K562 (cell line): ENCODE results near the gene ARHGAP4. TPM values are rescaled to one million over a fixed set of nuclear protein-coding genes. Genes with fewer than 3 reads are reported as not detected.
A peak's percentile ranks its signal among the peaks of the same experiment; 100 is the strongest.

Source experiments
- ATAC-seq: fragments of 200-7000 bp; cut with Tn5 transposase; 3 replicates; pipeline ENCODE4 v1.9.1; 2020; ENCODE audit warnings: moderate library complexity
- BruUV-seq: library from RNA; stranded (reverse); fragments of 400-500 nt; replicated peaks from 2 replicates; lab custom pipeline; 2021; lab: Mats Ljungman, UMichigan
- CTCF ChIA-PET: fragments of 300-600 bp; formaldehyde crosslinking; extraction: SDS; loops from one replicate; lab custom pipeline; 2021; ENCODE audit warnings: low intra/inter-chr PET ratio; lab: Yijun Ruan, JAX
- POLR2A ChIA-PET: fragments of 300-600, 350-650 bp; sonication (Branson Sonifier 250); formaldehyde crosslinking; extraction: SDS; loops from one replicate; lab custom pipeline; 2021; ENCODE audit warnings: antibody characterized with exemption, inconsistent platforms; lab: Yijun Ruan, JAX
- DNase-seq, 4 experiments: peaks; one replicate each; pipeline versions ENCODE4 v3.0.0 to v3.0.0-alpha.2; 2011 to 2018; ENCODE audit warnings: low spot score in 3 of 4, mixed read lengths in 3 of 4; ENCODE audit errors: extremely low read depth in 1 of 4
- FAIRE-seq: peaks from 2 replicates; lab custom pipeline; 2011; peaks lifted over from hg19 to GRCh38; lab: Jason Lieb, UNC
- H2AFZ ChIP-seq: 2 replicates; pipeline ENCODE4 v1.6.0; 2011; ENCODE audit warnings: low read depth, low read length, control low read depth, inconsistent platforms
- H3K27ac ChIP-seq: fragments of 200-600 bp; 3 replicates; pipeline ENCODE4 v1.8.0; 2011; ENCODE audit warnings: low read depth, mild to moderate bottlenecking, control low read depth, inconsistent platforms, low read length, moderate library complexity, mixed read lengths; ENCODE audit errors: extremely low read depth
- H3K27me3 ChIP-seq, 2 experiments: fragments of 300-600 bp in 1 of 2; 2 replicates in 1 of 2; 3 replicates in 1 of 2; pipeline versions ENCODE4 v1.6.0 to v1.8.0; 2011; ENCODE audit warnings: inconsistent platforms in 2 of 2, low read length in 2 of 2, mild to moderate bottlenecking in 1 of 2, mixed read lengths in 1 of 2, moderate library complexity in 1 of 2; ENCODE audit not compliant: control insufficient read depth in 2 of 2, insufficient read depth in 2 of 2
- H3K36me3 ChIP-seq: fragments of 300-600 bp; 3 replicates; pipeline ENCODE4 v1.8.0; 2011; ENCODE audit warnings: mild to moderate bottlenecking, low read length, inconsistent platforms; ENCODE audit not compliant: control insufficient read depth, insufficient read depth
- H3K4me1 ChIP-seq, 2 experiments: fragments of 200-600 bp in 1 of 2; replicated peaks in 1 of 2; 2 replicates in 1 of 2; 3 replicates in 1 of 2; pipeline versions ENCODE4 v1.5.1 to v1.8.0; 2011; ENCODE audit warnings: inconsistent platforms in 2 of 2, low read length in 2 of 2, mild to moderate bottlenecking in 1 of 2, mixed read lengths in 1 of 2, moderate library complexity in 1 of 2; ENCODE audit not compliant: control insufficient read depth in 2 of 2, insufficient read depth in 2 of 2
- H3K4me2 ChIP-seq: 2 replicates; pipeline ENCODE4 v1.6.1; 2011; ENCODE audit warnings: low read length, control low read depth, inconsistent platforms, mixed read lengths; ENCODE audit not compliant: insufficient read depth
- H3K4me3 ChIP-seq: fragments of 200-600 bp; sonication (generic), shearing (Covaris generic); 2 replicates; pipeline ENCODE4 v1.5.1; 2016; ENCODE audit warnings: control low read depth, inconsistent platforms
- H3K79me2 ChIP-seq: fragments of 200-600 bp; 3 replicates; pipeline ENCODE4 v1.8.0; 2011; ENCODE audit warnings: low read length, inconsistent platforms; ENCODE audit not compliant: control insufficient read depth, insufficient read depth
- H3K9ac ChIP-seq, 2 experiments: 2 replicates each; pipeline versions ENCODE4 v1.6.0 to v1.6.1; 2011; ENCODE audit warnings: low read depth in 2 of 2, low read length in 2 of 2, control low read depth in 1 of 2, inconsistent platforms in 1 of 2, mild to moderate bottlenecking in 1 of 2, mixed read lengths in 1 of 2; ENCODE audit not compliant: insufficient read depth in 1 of 2
- H3K9me1 ChIP-seq: one replicate; pipeline ENCODE4 v1.6.0; 2011; ENCODE audit warnings: inconsistent platforms, mild to moderate bottlenecking, low read length, moderate library complexity; ENCODE audit not compliant: control insufficient read depth, insufficient read depth
- H3K9me3 ChIP-seq: replicated peaks from 2 replicates; pipeline ENCODE4 v1.5.1; 2011; ENCODE audit warnings: low read depth, low read length, inconsistent platforms; ENCODE audit not compliant: control insufficient read depth, insufficient read depth
- H4K20me1 ChIP-seq: replicated peaks from 2 replicates; pipeline ENCODE4 v1.6.1; 2011; ENCODE audit warnings: low read length, inconsistent platforms, mixed read lengths; ENCODE audit not compliant: control insufficient read depth, insufficient read depth
- CHD7 ChIP-seq: fragments of 200-600 bp; sonication (generic); IDR thresholded peaks from one replicate; pipeline ENCODE4 v1.6.1; 2012; ENCODE audit warnings: mild to moderate bottlenecking, low read depth, low read length, inconsistent platforms
- CREM ChIP-seq: IDR thresholded peaks from 2 replicates; pipeline ENCODE4 v1.6.1; 2014; ENCODE audit warnings: antibody characterized with exemption, low read depth
- CSDE1 ChIP-seq, 2 experiments: fragments of 450-650 bp; IDR thresholded peaks; 2 replicates each; pipeline ENCODE4 v1.6.1; 2016; ENCODE audit warnings: mild to moderate bottlenecking in 1 of 2
- EP400 ChIP-seq: fragments of 450-650 bp; IDR thresholded peaks from 2 replicates; pipeline ENCODE4 v1.6.1; 2017; ENCODE audit warnings: antibody characterized with exemption, mild to moderate bottlenecking, moderate library complexity
- HMGN3 ChIP-seq: IDR thresholded peaks from 2 replicates; pipeline ENCODE4 v1.6.1; 2011; ENCODE audit warnings: borderline replicate concordance, low read depth, mild to moderate bottlenecking, mixed read lengths, low read length; ENCODE audit not compliant: insufficient read length; ENCODE audit errors: extremely low read depth
- KHSRP ChIP-seq: fragments of 450-650 bp; IDR thresholded peaks from 2 replicates; pipeline ENCODE4 v1.6.1; 2017
- L3MBTL2 ChIP-seq: fragments of 450-650 bp; IDR thresholded peaks from 2 replicates; pipeline ENCODE4 v1.6.1; 2016; ENCODE audit warnings: mild to moderate bottlenecking, moderate library complexity
- NFIC ChIP-seq: fragments of 450-650 bp; IDR thresholded peaks from 2 replicates; pipeline ENCODE4 v1.6.1; 2017; ENCODE audit warnings: mild to moderate bottlenecking, inconsistent platforms
- RFX1 ChIP-seq: fragments of 450-650 bp; IDR thresholded peaks from 2 replicates; pipeline ENCODE4 v1.6.1; 2016; ENCODE audit warnings: mild to moderate bottlenecking, moderate library complexity
- TEAD1 ChIP-seq, 2 experiments: fragments of 450-650 bp in 1 of 2; sonication (generic) in 1 of 2; formaldehyde crosslinking; IDR thresholded peaks; 2 replicates each; pipeline versions ENCODE4 v1.4.0 to v1.8.0; 2020 to 2022; ENCODE audit warnings: mild to moderate bottlenecking in 2 of 2, missing genetic modification reagents in 1 of 2
- TRIM24 ChIP-seq, 2 experiments: fragments of 450-650 bp; IDR thresholded peaks; 2 replicates each; pipeline ENCODE4 v1.6.1; 2016
- ZNF146 ChIP-seq: IDR thresholded peaks from one replicate; pipeline ENCODE4 v1.6.1; 2018; ENCODE audit warnings: missing compliant biosample characterization; ENCODE audit not compliant: unreplicated experiment
- ZNF77 ChIP-seq: fragments of 250-450 bp; sonication (Bioruptor Pico); IDR thresholded peaks from 2 replicates; pipeline ENCODE4 v1.5.0; 2020
- WGBS: fragments of 100-300 bp; shearing (Covaris generic); methylation state at CpG from one replicate; pipeline ENCODE4 v1.1.6; 2016; ENCODE audit warnings: low coverage, mixed read lengths; ENCODE audit not compliant: insufficient coverage; ENCODE audit errors: missing lambda C conversion rate; 5-methylcytosine and 5-hydroxymethylcytosine counted together
- in situ Hi-C: fragments of 300-500 bp; cut with MboI; formaldehyde crosslinking; loops from 4 replicates; pipeline ENCODE4 v1.15.0; 2018; ENCODE audit warnings: inconsistent platforms, mixed read lengths
- intact Hi-C: fragments of 100-400 bp; cut with micrococcal nuclease; formaldehyde crosslinking; loops from 2 replicates; pipeline ENCODE4 v1.14.2; 2022
- polyA plus RNA-seq, 8 experiments: library from polyadenylated mRNA; depleted of rRNA in 4 of 8; stranded (reverse) in 5 of 8; unstranded in 3 of 8; fragments of >200 nt; fragmentation: Nextera tagmentation in 2 of 8; fragmentation: Illumina TruSeq in 1 of 8; extraction: Ambion mirVana in 2 of 8; extraction: Trizol in 1 of 8; gene quantifications; 2 replicates each; pipeline versions ENCODE4 v1.2.1 to v1.2.3, GENCODE V29; 2011 to 2014; ENCODE audit warnings: inconsistent platforms in 1 of 8, missing spikeins in 1 of 8
- total RNA-seq, 7 experiments: library from RNA; depleted of rRNA in 6 of 7; stranded (reverse); fragments of >200 nt in 6 of 7; fragmentation: Illumina TruSeq in 2 of 7; extraction: Trizol in 2 of 7; gene quantifications; 2 replicates each; pipeline versions ENCODE4 v1.2.1 to v1.2.3, GENCODE V29; 2011 to 2021; ENCODE audit warnings: low replicate concordance in 1 of 7

The ARHGAP4 gene
- total and polyA plus RNA-seq, 9 of the 15 experiments (the other 6 are each of a cell fraction or from before 2014, with no cell fraction given) = 0.30 to 81.8 (median 13.5) TPM

- TF ChIP-seq CSDE1 (IDR thresholded peaks at IDR 0.05) (no peak), CREM (peak; percentile 43; the same call in 1 of the 2 replicates), HMGN3 (peak; percentile 83), TRIM24 (IDR thresholded peaks at IDR 0.05) (peak; percentile 97), EP400 (peak; percentile 58; the same call in 1 of the 2 replicates), NFIC (peak; percentile 100), RFX1 (no peak), KHSRP (peak; percentile 88), ZNF77 (CRISPR knock-in tag) (no peak)
Measured at GRCh38 chrX:153897899-153898298, 28.2 kb downstream of the ARHGAP4 start (continued).

- TF ChIP-seq L3MBTL2 (no peak), TEAD1 (CRISPR knock-in tag; IDR thresholded peaks at IDR 0.05) (no peak), CHD7 (no peak), ZNF146 (CRISPR knock-in tag) (peak; percentile 65)
- no peak overlapping the region for H3K27ac ChIP-seq
- intact Hi-C loops = no loop called here
- no peak overlapping the region for H3K4me3 ChIP-seq
- H3K27me3 ChIP-seq = peaks cover 0 to 30% of the 10 kb centered on the region in 2 experiments; a peak in 2 of 5 replicates
- no peak for ATAC-seq
- H3K4me2 ChIP-seq = no peak overlapping the region
- ChIA-PET POLR2A (no interaction called here), CTCF (no interaction called here)
- in situ Hi-C loops = no loop called here
- H4K20me1 ChIP-seq = peaks cover 6% of the 10 kb centered on the region; the same call in 1 of the 2 replicates
- no peaks in the 10 kb centered on the region for H3K36me3 ChIP-seq
- no peak overlapping the region for H2AFZ ChIP-seq
- FAIRE-seq = no peak
- WGBS = 39% methylated on average over 6 of the region's 6 CpGs
- BruUV-seq = no TSS peak
- no peaks in the 10 kb centered on the region for H3K9me3 ChIP-seq
- no peaks in the 10 kb centered on the region for H3K79me2 ChIP-seq
- H3K9ac ChIP-seq = no peak overlapping the region
- H3K4me1 ChIP-seq = peaks cover 10 to 30% of the 10 kb centered on the region in 2 experiments
- H3K9me1 ChIP-seq = no peaks in the 10 kb centered on the region
- DNase-seq = no peak
Measured at GRCh38 chrX:153889123-153889522, 36.9 kb downstream of the ARHGAP4 start.
